Panc1 (cell line): ENCODE results near the gene CCDC169. TPM values are rescaled to one million over a fixed set of nuclear protein-coding genes. Genes with fewer than 3 reads are reported as not detected.
"Not testable (repeated sequence)": the region's sequence is repeated elsewhere in the genome, so short reads cannot be mapped to it uniquely, and the experiment has no call there.

ENCODE experiments used
- ATAC-seq: fragments of 200-7000 bp; cut with Tn5 transposase; 2 replicates; pipeline ENCODE4 v1.9.1; 2020; ENCODE audit warnings: mild to moderate bottlenecking, moderate library complexity
- BruUV-seq: library from RNA; stranded (reverse); fragments of 400-500 nt; replicated peaks from 2 replicates; lab custom pipeline; 2021; lab: Mats Ljungman, UMichigan
- CTCF ChIA-PET: fragments of 300-600 bp; sonication (Branson Sonifier 250); formaldehyde crosslinking; loops from one replicate; lab custom pipeline; 2022; ENCODE audit warnings: antibody characterized with exemption; lab: Charles Lee
- POLR2A ChIA-PET: fragments of 300-600 bp; sonication (Branson Sonifier 250); formaldehyde crosslinking; loops from one replicate; lab custom pipeline; 2022; ENCODE audit warnings: antibody characterized with exemption; lab: Charles Lee
- DNase-seq: peaks from one replicate; pipeline ENCODE4 v3.0.0-alpha.2; 2010; ENCODE audit warnings: low read depth, low spot score
- H3K27ac ChIP-seq: 2 replicates; pipeline ENCODE4 v1.5.1; 2011; ENCODE audit warnings: mild to moderate bottlenecking, low read length, inconsistent platforms
- H3K27me3 ChIP-seq: fragments of 200-500 bp; sonication (Bioruptor generic); 2 replicates; pipeline ENCODE4 v1.6.0; 2014; ENCODE audit warnings: low read length, inconsistent platforms; ENCODE audit not compliant: control insufficient read depth, insufficient read depth
- H3K36me3 ChIP-seq: fragments of 200-500 bp; sonication (Bioruptor generic); 2 replicates; pipeline ENCODE4 v1.5.1; 2014; ENCODE audit warnings: inconsistent platforms, mild to moderate bottlenecking, low read length, moderate library complexity; ENCODE audit not compliant: control insufficient read depth, insufficient read depth
- H3K4me1 ChIP-seq: 2 replicates; pipeline ENCODE4 v1.5.1; 2011; ENCODE audit warnings: inconsistent platforms, mild to moderate bottlenecking, low read length, moderate library complexity; ENCODE audit not compliant: control insufficient read depth, insufficient read depth
- H3K4me3 ChIP-seq, 2 experiments: 2 replicates each; pipeline ENCODE4 v1.5.1; 2011 to 2012; ENCODE audit warnings: low read depth in 2 of 2, low read length in 2 of 2, mild to moderate bottlenecking in 2 of 2, inconsistent platforms in 1 of 2, moderate library complexity in 1 of 2
- H3K9me3 ChIP-seq: fragments of 200-500 bp; sonication (Bioruptor generic); 2 replicates; pipeline ENCODE4 v1.5.1; 2014; ENCODE audit warnings: low read depth, mild to moderate bottlenecking, inconsistent platforms, low read length, moderate library complexity; ENCODE audit not compliant: control insufficient read depth, insufficient read depth
- POLR2AphosphoS5 ChIP-seq: IDR thresholded peaks from 2 replicates; pipeline ENCODE4 v1.6.1; 2012; ENCODE audit warnings: mild to moderate bottlenecking, low read depth, low read length, moderate library complexity
- REST ChIP-seq, 2 experiments: IDR thresholded peaks; 2 replicates each; pipeline ENCODE4 v1.6.1; 2011 to 2012; ENCODE audit warnings: low read depth in 2 of 2, control low read depth in 1 of 2, low read length in 1 of 2, mild to moderate bottlenecking in 1 of 2, moderate library complexity in 1 of 2; ENCODE audit not compliant: insufficient read depth in 1 of 2
- SIN3A ChIP-seq: IDR thresholded peaks from 2 replicates; pipeline ENCODE4 v1.6.1; 2012; ENCODE audit warnings: low read depth, mild to moderate bottlenecking, low read length, moderate library complexity, borderline replicate concordance; ENCODE audit not compliant: insufficient read depth
- TCF7L2 ChIP-seq: IDR thresholded peaks from 2 replicates; pipeline ENCODE4 v1.6.1; 2011; ENCODE audit warnings: mild to moderate bottlenecking, low read depth, low read length, inconsistent platforms
- in situ Hi-C: cut with HindIII; loops from 2 replicates; pipeline ENCODE4 v1.10.0; 2016; ENCODE audit warnings: low sequenced_read_pairs, low pct_unique_long_range_greater_than_20kb
- intact Hi-C: fragments of 100-400 bp; cut with micrococcal nuclease; formaldehyde crosslinking; loops from one replicate; pipeline ENCODE4 v1.10.0; 2022; ENCODE audit not compliant: unreplicated experiment
- total RNA-seq: library from RNA; stranded (reverse); gene quantifications from one replicate; pipeline ENCODE4 v1.2.1, GENCODE V29; 2021; ENCODE audit not compliant: unreplicated experiment
- TF ChIP-seq, protein P1 (sequence below): fragments of 450-650 bp; IDR thresholded peaks from 2 replicates; pipeline ENCODE4 v1.5.1; 2017; ENCODE audit warnings: mild to moderate bottlenecking

Gene CCDC169
- total RNA-seq, 1 experiment from 2014 or later = 2.3 TPM

- Histone ChIP-seq H3K27ac (no peak overlapping the region), H3K4me3 (no peak overlapping the region), H3K27me3 (no peaks in the 10 kb centered on the region), H3K4me1 (no peaks in the 10 kb centered on the region), H3K36me3 (peaks cover 4% of the 10 kb centered on the region; the same call in 1 of the 2 replicates), H3K9me3 (no peaks in the 10 kb centered on the region)
- POLR2A ChIA-PET = no interaction called here
- intact Hi-C loops = no loop called here
- CTCF ChIA-PET = no interaction called here
- in situ Hi-C loops = no loop called here
- no peak for ATAC-seq
- TF ChIP-seq SIN3A (no peak), POLR2AphosphoS5 (no peak), REST (IDR thresholded peaks at IDR 0.05; ENCODE audit: insufficient read depth in 1 of 2, low read depth in 2 of 2, low read length in 1 of 2) (no peak)
- TF ChIP-seq, protein P1, sequence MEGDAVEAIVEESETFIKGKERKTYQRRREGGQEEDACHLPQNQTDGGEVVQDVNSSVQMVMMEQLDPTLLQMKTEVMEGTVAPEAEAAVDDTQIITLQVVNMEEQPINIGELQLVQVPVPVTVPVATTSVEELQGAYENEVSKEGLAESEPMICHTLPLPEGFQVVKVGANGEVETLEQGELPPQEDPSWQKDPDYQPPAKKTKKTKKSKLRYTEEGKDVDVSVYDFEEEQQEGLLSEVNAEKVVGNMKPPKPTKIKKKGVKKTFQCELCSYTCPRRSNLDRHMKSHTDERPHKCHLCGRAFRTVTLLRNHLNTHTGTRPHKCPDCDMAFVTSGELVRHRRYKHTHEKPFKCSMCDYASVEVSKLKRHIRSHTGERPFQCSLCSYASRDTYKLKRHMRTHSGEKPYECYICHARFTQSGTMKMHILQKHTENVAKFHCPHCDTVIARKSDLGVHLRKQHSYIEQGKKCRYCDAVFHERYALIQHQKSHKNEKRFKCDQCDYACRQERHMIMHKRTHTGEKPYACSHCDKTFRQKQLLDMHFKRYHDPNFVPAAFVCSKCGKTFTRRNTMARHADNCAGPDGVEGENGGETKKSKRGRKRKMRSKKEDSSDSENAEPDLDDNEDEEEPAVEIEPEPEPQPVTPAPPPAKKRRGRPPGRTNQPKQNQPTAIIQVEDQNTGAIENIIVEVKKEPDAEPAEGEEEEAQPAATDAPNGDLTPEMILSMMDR = no peak
- no TSS peak for BruUV-seq
- no peak for DNase-seq
Observed at GRCh38 chr13:36310417-36311108, 12.9 kb upstream of the CCDC169 start.

- intact Hi-C loops = no loop called here
- Histone ChIP-seq H3K36me3 (no peaks in the 10 kb centered on the region; the same call in 1 of the 2 replicates), H3K4me1 (no peaks in the 10 kb centered on the region), H3K4me3 (no peak overlapping the region), H3K9me3 (no peaks in the 10 kb centered on the region), H3K27me3 (no peaks in the 10 kb centered on the region), H3K27ac (no peak overlapping the region)
- ChIA-PET POLR2A (no interaction called here), CTCF (no interaction called here)
- no TSS peak for BruUV-seq
- no peak for TF ChIP-seq SIN3A
- TF ChIP-seq POLR2AphosphoS5 = no peak
- no peak for TF ChIP-seq REST (IDR thresholded peaks at IDR 0.05; ENCODE audit: insufficient read depth in 1 of 2, low read depth in 2 of 2, low read length in 1 of 2)
- TF ChIP-seq TCF7L2 = no peak
- TF ChIP-seq, protein P1 = no peak
- DNase-seq = no peak
- ATAC-seq = no peak
- in situ Hi-C loops = no loop called here
Observed at GRCh38 chr13:36302289-36302688, 4.7 kb upstream of the CCDC169 start.

GRCh38 chr13:36299469-36299868 is 1.9 kb upstream of the CCDC169 start:
- CTCF ChIA-PET, DNase-seq, H3K27me3 ChIP-seq, POLR2A ChIA-PET, H3K36me3 ChIP-seq, in situ Hi-C loops, H3K27ac ChIP-seq, H3K4me3 ChIP-seq, BruUV-seq, intact Hi-C loops, H3K4me1 ChIP-seq, H3K9me3 ChIP-seq, ATAC-seq: not testable (repeated sequence)
